HCT116 (cell line): ENCODE data around the gene BCAS4.

Source experiments
- ELF1 ChIP-seq: IDR thresholded peaks from 2 replicates; pipeline ENCODE4 v1.6.1; 2012; ENCODE audit warnings: low read depth, borderline replicate concordance
- POLR2A ChIP-seq: IDR thresholded peaks from 2 replicates; pipeline ENCODE4 v1.7.0; 2011; ENCODE audit warnings: borderline replicate concordance; ENCODE audit not compliant: insufficient read depth, insufficient read length; ENCODE audit errors: extremely low read depth
- YY1 ChIP-seq: IDR thresholded peaks from 2 replicates; pipeline ENCODE4 v1.6.1; 2011; ENCODE audit warnings: low read length, low read depth, moderate library complexity, mild to moderate bottlenecking; ENCODE audit not compliant: insufficient replicate concordance; ENCODE audit errors: extremely low read depth
- TF ChIP-seq, protein P1 (sequence below), 3 experiments: fragments of 200-600 bp in 1 of 3; sonication (generic) in 1 of 3; IDR thresholded peaks in 2 of 3; conservative IDR thresholded peaks in 1 of 3; 2 replicates each; pipeline ENCODE4 v1.5.1; 2012 to 2017; ENCODE audit warnings: low read depth in 2 of 3, low read length in 2 of 3, antibody characterized with exemption in 1 of 3, borderline replicate concordance in 1 of 3, control low read depth in 1 of 3, mild to moderate bottlenecking in 1 of 3, mixed read lengths in 1 of 3, mixed run types in 1 of 3, moderate library complexity in 1 of 3; ENCODE audit not compliant: insufficient read depth in 1 of 3

DNA sequence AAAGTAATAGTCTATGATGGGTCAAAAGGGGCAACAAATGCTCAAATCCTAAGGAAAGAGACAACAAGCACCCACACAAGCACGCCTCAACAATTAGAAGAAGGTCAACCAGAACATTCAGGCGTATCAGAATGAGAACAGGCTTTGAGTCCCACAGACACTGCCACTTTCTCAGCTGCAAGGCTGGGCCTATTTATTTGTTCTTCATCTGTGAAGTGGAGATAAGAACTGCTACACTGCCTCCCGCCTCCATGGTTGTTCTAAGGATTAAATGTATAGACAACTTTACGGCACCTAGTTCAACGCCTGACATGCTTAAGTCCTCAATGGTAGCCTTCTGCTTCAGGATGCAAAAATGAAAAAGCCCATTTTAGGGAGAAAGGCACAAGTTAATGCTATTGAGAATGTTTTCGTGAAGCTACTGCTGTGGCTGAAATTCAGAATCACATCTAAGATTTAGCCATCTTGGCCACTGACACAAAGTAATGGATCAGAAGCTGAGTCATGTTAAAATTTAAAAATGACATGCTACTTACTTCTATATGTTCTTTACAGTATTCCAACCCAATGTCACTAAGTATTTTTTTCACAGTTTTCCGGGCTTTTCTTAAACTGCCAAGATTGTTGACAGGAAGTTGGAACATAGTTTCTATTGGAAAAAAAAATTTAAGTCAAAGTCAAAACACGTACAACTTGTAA, 108.6 kb downstream of the BCAS4 start:
- TF ChIP-seq, protein P1, sequence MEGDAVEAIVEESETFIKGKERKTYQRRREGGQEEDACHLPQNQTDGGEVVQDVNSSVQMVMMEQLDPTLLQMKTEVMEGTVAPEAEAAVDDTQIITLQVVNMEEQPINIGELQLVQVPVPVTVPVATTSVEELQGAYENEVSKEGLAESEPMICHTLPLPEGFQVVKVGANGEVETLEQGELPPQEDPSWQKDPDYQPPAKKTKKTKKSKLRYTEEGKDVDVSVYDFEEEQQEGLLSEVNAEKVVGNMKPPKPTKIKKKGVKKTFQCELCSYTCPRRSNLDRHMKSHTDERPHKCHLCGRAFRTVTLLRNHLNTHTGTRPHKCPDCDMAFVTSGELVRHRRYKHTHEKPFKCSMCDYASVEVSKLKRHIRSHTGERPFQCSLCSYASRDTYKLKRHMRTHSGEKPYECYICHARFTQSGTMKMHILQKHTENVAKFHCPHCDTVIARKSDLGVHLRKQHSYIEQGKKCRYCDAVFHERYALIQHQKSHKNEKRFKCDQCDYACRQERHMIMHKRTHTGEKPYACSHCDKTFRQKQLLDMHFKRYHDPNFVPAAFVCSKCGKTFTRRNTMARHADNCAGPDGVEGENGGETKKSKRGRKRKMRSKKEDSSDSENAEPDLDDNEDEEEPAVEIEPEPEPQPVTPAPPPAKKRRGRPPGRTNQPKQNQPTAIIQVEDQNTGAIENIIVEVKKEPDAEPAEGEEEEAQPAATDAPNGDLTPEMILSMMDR (IDR thresholded peaks at IDR 0.05 in 2 of 3, conservative IDR thresholded peaks at IDR 0.05 in 1 of 3; ENCODE audit: borderline replicate concordance in 1 of 3, insufficient read depth in 1 of 3, low read depth in 2 of 3, low read length in 2 of 3), result no peak
- TF ChIP-seq POLR2A, result no peak
- TF ChIP-seq YY1, result no peak
- no peak for TF ChIP-seq ELF1
